ENCODE results near the gene MSX2. TPM values are rescaled to one million over a fixed set of nuclear protein-coding genes. Genes with fewer than 3 reads are reported as not detected.

The MSX2 gene
- total and polyA plus RNA-seq, 4 experiments from 2014 or later, result 0.30 TPM; not detected in 3

GRCh38 chr5:174719793-174720611 lies 4.4 kb upstream of the MSX2 start:
- no peaks in the 10 kb centered on the region for H3K9me3 ChIP-seq (ENCODE audit: control insufficient read depth in 1 of 2, low read length in 2 of 2)
- no peak for DNase-seq
- peaks cover 7 to 27% (median 19%) of the 10 kb centered on the region in 4 donors for H3K4me1 Mint-ChIP-seq
- H3K36me3 ChIP-seq (ENCODE audit: insufficient read depth, low read length), result no peaks in the 10 kb centered on the region
- H3K4me1 ChIP-seq (ENCODE audit: insufficient read depth, low read length), result peaks cover 12% of the 10 kb centered on the region
- ChIA-PET CTCF (ENCODE audit: partially characterized antibody) (interaction anchor here (1.1 kb wide), 1 partner anchor 31 kb away, joined by 3 read pairs; no protein-coding TSS in a partner anchor), POLR2A (ENCODE audit: partially characterized antibody) (no interaction called here)
- intact Hi-C loops (cut with micrococcal nuclease), result no loop called here
- H3K27me3 Mint-ChIP-seq, result peaks cover 60 to 64% of the 10 kb centered on the region in 2 donors
- H3K9me3 Mint-ChIP-seq, result peaks cover 0 to 7% (median 2%) of the 10 kb centered on the region in 8 donors
- no peak overlapping the region for H3K27ac Mint-ChIP-seq
- H3K4me3 ChIP-seq (ENCODE audit: low read length in 2 of 2), result no peak overlapping the region
- peaks cover 56% of the 10 kb centered on the region for H3K27me3 ChIP-seq (ENCODE audit: insufficient read depth, low read length)
- no peaks in the 10 kb centered on the region for H3K36me3 Mint-ChIP-seq
- H3K27ac ChIP-seq (ENCODE audit: low read depth, low read length), result no peak overlapping the region
- peak overlapping the region in 5 of 8 donors; percentile 2 to 64 (median 58) for H3K4me3 Mint-ChIP-seq

GRCh38 chr5:174720612-174721529 lies 3.5 kb upstream of the MSX2 start:
- Mint-ChIP-seq H3K9me3 (peaks cover 0 to 7% (median 2%) of the 10 kb centered on the region in 8 donors), H3K4me1 (peaks cover 7 to 30% (median 23%) of the 10 kb centered on the region in 4 donors), H3K27me3 (peaks cover 63 to 64% of the 10 kb centered on the region in 2 donors), H3K36me3 (no peaks in the 10 kb centered on the region), H3K27ac (no peak overlapping the region), H3K4me3 (peak overlapping the region in 4 of 8 donors; percentile 57 to 64 (median 60))
- ChIA-PET CTCF (ENCODE audit: partially characterized antibody) (no interaction called here), POLR2A (ENCODE audit: partially characterized antibody) (no interaction called here)
- no peak overlapping the region for H3K27ac ChIP-seq (ENCODE audit: low read depth, low read length)
- H3K4me1 ChIP-seq (ENCODE audit: insufficient read depth, low read length), result peaks cover 12% of the 10 kb centered on the region
- no peak for DNase-seq
- H3K4me3 ChIP-seq (ENCODE audit: low read length in 2 of 2), result no peak overlapping the region
- intact Hi-C loops (cut with micrococcal nuclease), result no loop called here
- no peaks in the 10 kb centered on the region for H3K36me3 ChIP-seq (ENCODE audit: insufficient read depth, low read length)
- H3K9me3 ChIP-seq (ENCODE audit: control insufficient read depth in 1 of 2, low read length in 2 of 2), result no peaks in the 10 kb centered on the region
- peaks cover 60% of the 10 kb centered on the region for H3K27me3 ChIP-seq (ENCODE audit: insufficient read depth, low read length)

GRCh38 chr5:174721530-174722432 lies 2.6 kb upstream of the MSX2 start:
- H3K27me3 ChIP-seq (ENCODE audit: insufficient read depth, low read length), result peaks cover 62% of the 10 kb centered on the region
- no peak overlapping the region for H3K27ac Mint-ChIP-seq
- CTCF ChIA-PET (ENCODE audit: partially characterized antibody), result no interaction called here

GRCh38 chr5:174722500-174722899 lies 1.9 kb upstream of the MSX2 start:
- H3K4me3 ChIP-seq (ENCODE audit: low read length in 2 of 2), result no peak overlapping the region
- H3K4me1 ChIP-seq (ENCODE audit: insufficient read depth, low read length), result peaks cover 12% of the 10 kb centered on the region
- POLR2A ChIA-PET (ENCODE audit: partially characterized antibody), result interaction anchor here (0.6 kb wide), 1 partner anchor 484 kb away, joined by 5 read pairs; no protein-coding TSS in a partner anchor
- H3K27ac ChIP-seq (ENCODE audit: low read depth, low read length), result no peak overlapping the region
- Mint-ChIP-seq H3K9me3 (peaks cover 0 to 7% (median 2%) of the 10 kb centered on the region in 8 donors), H3K36me3 (no peaks in the 10 kb centered on the region), H3K27me3 (peaks cover 67 to 71% of the 10 kb centered on the region in 2 donors), H3K4me3 (peak overlapping the region in 1 of 8 donors; percentile 13), H3K27ac (no peak overlapping the region), H3K4me1 (peaks cover 7 to 34% (median 23%) of the 10 kb centered on the region in 4 donors)
- H3K9me3 ChIP-seq (ENCODE audit: control insufficient read depth in 1 of 2, low read length in 2 of 2), result no peaks in the 10 kb centered on the region
- CTCF ChIA-PET (ENCODE audit: partially characterized antibody), result no interaction called here
- intact Hi-C loops (cut with micrococcal nuclease), result no loop called here
- peaks cover 61% of the 10 kb centered on the region for H3K27me3 ChIP-seq (ENCODE audit: insufficient read depth, low read length)
- no peak for DNase-seq
- H3K36me3 ChIP-seq (ENCODE audit: insufficient read depth, low read length), result no peaks in the 10 kb centered on the region

More at GRCh38 chr5:174721530-174722432, 2.6 kb upstream of the MSX2 start:
- peaks cover 7 to 34% (median 23%) of the 10 kb centered on the region in 4 donors for H3K4me1 Mint-ChIP-seq
- H3K9me3 Mint-ChIP-seq, result peaks cover 0 to 7% (median 2%) of the 10 kb centered on the region in 8 donors
- Histone ChIP-seq H3K36me3 (ENCODE audit: insufficient read depth, low read length) (no peaks in the 10 kb centered on the region), H3K4me1 (ENCODE audit: insufficient read depth, low read length) (peaks cover 12% of the 10 kb centered on the region), H3K4me3 (ENCODE audit: low read length in 2 of 2) (no peak overlapping the region), H3K9me3 (ENCODE audit: control insufficient read depth in 1 of 2, low read length in 2 of 2) (no peaks in the 10 kb centered on the region), H3K27ac (ENCODE audit: low read depth, low read length) (no peak overlapping the region)
- no peak for DNase-seq
- POLR2A ChIA-PET (ENCODE audit: partially characterized antibody), result interaction anchor here (0.6 kb wide), 1 partner anchor 485 kb away, joined by 5 read pairs; no protein-coding TSS in a partner anchor
- peaks cover 67 to 68% of the 10 kb centered on the region in 2 donors for H3K27me3 Mint-ChIP-seq
- H3K36me3 Mint-ChIP-seq, result no peaks in the 10 kb centered on the region
- intact Hi-C loops (cut with micrococcal nuclease), result no loop called here
- H3K4me3 Mint-ChIP-seq, result peak overlapping the region in 4 of 8 donors; percentile 24 to 57 (median 46)

- Histone ChIP-seq H3K9me3 (ENCODE audit: control insufficient read depth in 1 of 2, low read length in 2 of 2) (no peaks in the 10 kb centered on the region), H3K4me3 (ENCODE audit: low read length in 2 of 2) (peak overlapping the region in 1 of 2 donors; percentile 18), H3K4me1 (ENCODE audit: insufficient read depth, low read length) (peaks cover 12% of the 10 kb centered on the region), H3K27ac (ENCODE audit: low read depth, low read length) (no peak overlapping the region), H3K36me3 (ENCODE audit: insufficient read depth, low read length) (no peaks in the 10 kb centered on the region), H3K27me3 (ENCODE audit: insufficient read depth, low read length) (peaks cover 51% of the 10 kb centered on the region)
- CTCF ChIA-PET (ENCODE audit: partially characterized antibody), result no interaction called here
- peaks cover 67 to 76% of the 10 kb centered on the region in 2 donors for H3K27me3 Mint-ChIP-seq
- DNase-seq, result no peak
- peaks cover 7 to 34% (median 23%) of the 10 kb centered on the region in 4 donors for H3K4me1 Mint-ChIP-seq
- POLR2A ChIA-PET (ENCODE audit: partially characterized antibody), result no interaction called here
- H3K4me3 Mint-ChIP-seq, result peak overlapping the region; percentile 61 to 89 (median 78)
- H3K9me3 Mint-ChIP-seq, result peaks cover 0 to 7% (median 2%) of the 10 kb centered on the region in 8 donors
- intact Hi-C loops (cut with micrococcal nuclease), result no loop called here
- H3K27ac Mint-ChIP-seq, result peak overlapping the region in 1 of 7 donors; percentile 30
- H3K36me3 Mint-ChIP-seq, result no peaks in the 10 kb centered on the region
Measured at GRCh38 chr5:174723315-174723978, 935 bp upstream of the MSX2 start.

GRCh38 chr5:174723979-174724483 lies 351 bp upstream of the MSX2 start:
- peak overlapping the region; percentile 61 to 89 (median 78) for H3K4me3 Mint-ChIP-seq
- ChIA-PET POLR2A (ENCODE audit: partially characterized antibody) (no interaction called here), CTCF (ENCODE audit: partially characterized antibody) (no interaction called here)
- peaks cover 0 to 7% (median 3%) of the 10 kb centered on the region in 8 donors for H3K9me3 Mint-ChIP-seq
- H3K27me3 Mint-ChIP-seq, result peaks cover 66 to 74% of the 10 kb centered on the region in 2 donors
- no peak overlapping the region for H3K27ac ChIP-seq (ENCODE audit: low read depth, low read length)
- intact Hi-C loops (cut with micrococcal nuclease), result no loop called here
- H3K9me3 ChIP-seq (ENCODE audit: control insufficient read depth in 1 of 2, low read length in 2 of 2), result no peaks in the 10 kb centered on the region
- H3K27ac Mint-ChIP-seq, result peak overlapping the region in 3 of 7 donors; percentile 22 to 57 (median 30)
- no peak for DNase-seq
- peaks cover 12% of the 10 kb centered on the region for H3K4me1 ChIP-seq (ENCODE audit: insufficient read depth, low read length)
- peaks cover 45% of the 10 kb centered on the region for H3K27me3 ChIP-seq (ENCODE audit: insufficient read depth, low read length)
- H3K36me3 ChIP-seq (ENCODE audit: insufficient read depth, low read length), result no peaks in the 10 kb centered on the region
- H3K4me1 Mint-ChIP-seq, result peaks cover 7 to 34% (median 23%) of the 10 kb centered on the region in 4 donors
- H3K4me3 ChIP-seq (ENCODE audit: low read length in 2 of 2), result peak overlapping the region in 1 of 2 donors; percentile 18
- H3K36me3 Mint-ChIP-seq, result no peaks in the 10 kb centered on the region
